ENCODE measurements around the gene GPR39.
"Not testable (repeated sequence)": the region's sequence is repeated elsewhere in the genome, so short reads cannot be mapped to it uniquely, and the experiment has no call there.

The GPR39 gene

GRCh38 chr2:132517386-132517785 is 100.8 kb downstream of the GPR39 start:
- DNase-seq, result no peak

- no peak for DNase-seq
These were observed 101.7 kb downstream of the GPR39 start for GRCh38 chr2:132518302-132518701.

GRCh38 chr2:132519566-132519965 is 103.0 kb downstream of the GPR39 start:
- no peak for DNase-seq

GRCh38 chr2:132521341-132521740 is 104.7 kb downstream of the GPR39 start:
- DNase-seq, result no peak

- no peak for DNase-seq
These were observed 106.3 kb downstream of the GPR39 start for GRCh38 chr2:132522901-132523300.

- DNase-seq, result not testable (repeated sequence)
These were observed 120.5 kb downstream of the GPR39 start for GRCh38 chr2:132537061-132537460.

GRCh38 chr2:132538331-132538855 is 121.8 kb downstream of the GPR39 start:
- DNase-seq, result no peak

GRCh38 chr2:132540166-132540565 is 123.6 kb downstream of the GPR39 start:
- no peak for DNase-seq

GRCh38 chr2:132542953-132543569 is 126.5 kb downstream of the GPR39 start:
- no peak for DNase-seq

GRCh38 chr2:132544006-132544630 is 127.5 kb downstream of the GPR39 start:
- DNase-seq, result no peak

GRCh38 chr2:132547090-132547687 is 130.6 kb downstream of the GPR39 start:
- DNase-seq, result peak; percentile 27

GRCh38 chr2:132549935-132550670 is 133.5 kb downstream of the GPR39 start:
- no peak for DNase-seq

GRCh38 chr2:132550946-132551345 is 134.3 kb downstream of the GPR39 start:
- DNase-seq, result no peak

GRCh38 chr2:132557694-132558093 is 141.1 kb downstream of the GPR39 start:
- no peak for DNase-seq

- no peak for DNase-seq
These were observed 142.7 kb downstream of the GPR39 start for GRCh38 chr2:132559326-132559725.

GRCh38 chr2:132559921-132560320 is 143.3 kb downstream of the GPR39 start:
- no peak for DNase-seq

GRCh38 chr2:132560562-132560961 is 144.0 kb downstream of the GPR39 start:
- no peak for DNase-seq

- DNase-seq, result no peak
These were observed 145.6 kb downstream of the GPR39 start for GRCh38 chr2:132562245-132562644.

- DNase-seq, result no peak
These were observed 147.5 kb downstream of the GPR39 start for GRCh38 chr2:132564065-132564464.

GRCh38 chr2:132566379-132566778 is 149.8 kb downstream of the GPR39 start:
- no peak for DNase-seq

GRCh38 chr2:132567682-132568081 is 151.1 kb downstream of the GPR39 start:
- DNase-seq, result no peak

GRCh38 chr2:132568656-132569055 is 152.1 kb downstream of the GPR39 start:
- no peak for DNase-seq

- DNase-seq, result no peak
These were observed 156.9 kb downstream of the GPR39 start for GRCh38 chr2:132573444-132574007.

Data from NK-92 treated with Interleukin-12 subunit alpha and Interleukin-12 subunit beta, amount 100 ng/mL, for 24 hours (cell line).